Mesendoderm (in vitro differentiated cells): ENCODE data around the gene RFXANK.

ENCODE experiments used
- DNase-seq: peaks from one replicate; pipeline ENCODE4 v3.0.0; 2013
- H2AK5ac ChIP-seq: 2 replicates; pipeline ENCODE4 v1.6.1; 2013; ENCODE audit warnings: low read length, inconsistent platforms
- H2BK120ac ChIP-seq: 2 replicates; pipeline ENCODE4 v1.6.1; 2013; ENCODE audit warnings: low read depth, mild to moderate bottlenecking, low read length, moderate library complexity, mixed read lengths
- H2BK15ac ChIP-seq: replicated peaks from 2 replicates; pipeline ENCODE4 v1.6.1; 2013; ENCODE audit warnings: low read depth, mild to moderate bottlenecking, moderate library complexity
- H2BK5ac ChIP-seq: 2 replicates; pipeline ENCODE4 v1.6.1; 2013; ENCODE audit warnings: low read length, inconsistent platforms
- H3K18ac ChIP-seq: 2 replicates; pipeline ENCODE4 v1.6.1; 2013; ENCODE audit warnings: mild to moderate bottlenecking, low read length, mixed read lengths
- H3K23ac ChIP-seq: one replicate; pipeline ENCODE4 v1.6.1; 2013; ENCODE audit warnings: low read length
- H3K27ac ChIP-seq: 2 replicates; pipeline ENCODE4 v1.5.1; 2013; ENCODE audit warnings: low read depth, mild to moderate bottlenecking, inconsistent platforms, low read length, moderate library complexity
- H3K27me3 ChIP-seq: 2 replicates; pipeline ENCODE4 v1.6.1; 2013; ENCODE audit warnings: low read length, control low read depth, mild to moderate bottlenecking, inconsistent platforms; ENCODE audit not compliant: insufficient read depth, poor library complexity
- H3K36me3 ChIP-seq: 2 replicates; pipeline ENCODE4 v1.6.1; 2013; ENCODE audit warnings: low read length, inconsistent platforms; ENCODE audit not compliant: control insufficient read depth, insufficient read depth
- H3K4ac ChIP-seq: one replicate; pipeline ENCODE4 v1.6.1; 2013; ENCODE audit warnings: low read depth, mild to moderate bottlenecking, low read length, moderate library complexity
- H3K4me1 ChIP-seq: 2 replicates; pipeline ENCODE4 v1.6.1; 2013; ENCODE audit warnings: low read depth, low read length, inconsistent platforms; ENCODE audit not compliant: control insufficient read depth
- H3K4me2 ChIP-seq: 2 replicates; pipeline ENCODE4 v1.6.1; 2013; ENCODE audit warnings: low read length
- H3K4me3 ChIP-seq: 2 replicates; pipeline ENCODE4 v1.5.1; 2013; ENCODE audit warnings: mild to moderate bottlenecking, low read length
- H3K56ac ChIP-seq: one replicate; pipeline ENCODE4 v1.6.1; 2013; ENCODE audit warnings: low read length
- H3K79me1 ChIP-seq: 2 replicates; pipeline ENCODE4 v1.6.1; 2013; ENCODE audit warnings: low read length, inconsistent platforms
- H3K79me2 ChIP-seq: 2 replicates; pipeline ENCODE4 v1.6.1; 2013; ENCODE audit warnings: mild to moderate bottlenecking, low read length; ENCODE audit not compliant: control insufficient read depth, insufficient read depth
- H3K9ac ChIP-seq: 2 replicates; pipeline ENCODE4 v1.6.1; 2013; ENCODE audit warnings: low read length, inconsistent platforms
- H4K5ac ChIP-seq: one replicate; pipeline ENCODE4 v1.6.1; 2013; ENCODE audit warnings: low read length
- H4K8ac ChIP-seq: one replicate; pipeline ENCODE4 v1.6.1; 2013; ENCODE audit warnings: low read depth, mild to moderate bottlenecking, control low read depth, low read length, moderate library complexity
- WGBS: extraction: QIAGEN DNeasy Blood & Tissue Kit; methylation state at CpG from one replicate; pipeline ENCODE4 v1.1.7; 2013; ENCODE audit warnings: low lambda C conversion rate, missing lambda C conversion rate; ENCODE audit not compliant: insufficient coverage; ENCODE audit errors: extremely low coverage; 5-methylcytosine and 5-hydroxymethylcytosine counted together

Gene RFXANK

GRCh38 chr19:19212916-19213315, 20.9 kb downstream of the RFXANK start:
- H3K56ac ChIP-seq = no peak overlapping the region
- no peak for DNase-seq
- H2BK15ac ChIP-seq = no peak overlapping the region
- H4K5ac ChIP-seq = no peak overlapping the region
- H3K36me3 ChIP-seq = no peaks in the 10 kb centered on the region
- H3K79me1 ChIP-seq = no peaks in the 10 kb centered on the region
- no CpG with 5 or more reads among the region's 7 CpGs for WGBS
- H2BK120ac ChIP-seq = no peak overlapping the region
- no peak overlapping the region for H3K18ac ChIP-seq
- no peak overlapping the region for H2AK5ac ChIP-seq
- no peak overlapping the region for H4K8ac ChIP-seq
- H3K27me3 ChIP-seq = peaks cover 10% of the 10 kb centered on the region
- H3K79me2 ChIP-seq = no peaks in the 10 kb centered on the region
- H2BK5ac ChIP-seq = no peak overlapping the region
- no peak overlapping the region for H3K4me3 ChIP-seq
- H3K9ac ChIP-seq = no peak overlapping the region
- no peak overlapping the region for H3K4me2 ChIP-seq
- H3K27ac ChIP-seq = no peak overlapping the region
- no peaks in the 10 kb centered on the region for H3K4me1 ChIP-seq
- H3K23ac ChIP-seq = no peak overlapping the region
- H3K4ac ChIP-seq = no peak overlapping the region

GRCh38 chr19:19213426-19214158, 21.5 kb downstream of the RFXANK start:
- peaks cover 10% of the 10 kb centered on the region for H3K27me3 ChIP-seq

DNA sequence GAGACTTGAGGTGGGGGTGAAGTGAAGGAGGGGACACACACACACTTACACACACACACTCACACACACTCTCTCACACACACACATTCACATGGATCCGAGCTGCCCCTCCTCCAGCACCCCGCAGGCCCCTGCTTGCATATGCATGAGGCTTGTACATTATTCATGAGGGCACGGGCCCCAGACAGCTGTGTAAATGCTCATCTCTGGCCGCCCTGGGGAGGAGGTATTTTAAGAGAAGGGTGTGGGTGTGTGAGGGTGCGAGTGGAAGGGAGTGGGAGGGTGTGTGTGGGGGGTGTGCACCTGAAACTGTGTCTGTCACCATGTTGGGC, 22.1 kb downstream of the RFXANK start:
- no peaks in the 10 kb centered on the region for H3K79me2 ChIP-seq
- H3K4me3 ChIP-seq = no peak overlapping the region
- WGBS = no CpG with 5 or more reads among the region's 5 CpGs
- H3K9ac ChIP-seq = no peak overlapping the region
- no peak overlapping the region for H3K18ac ChIP-seq
- H3K27ac ChIP-seq = no peak overlapping the region
- H3K56ac ChIP-seq = no peak overlapping the region
- no peak overlapping the region for H2BK120ac ChIP-seq
- no peak overlapping the region for H3K4ac ChIP-seq
- no peak overlapping the region for H4K8ac ChIP-seq
- H3K36me3 ChIP-seq = no peaks in the 10 kb centered on the region
- H2BK5ac ChIP-seq = no peak overlapping the region
- H3K79me1 ChIP-seq = no peaks in the 10 kb centered on the region
- no peak overlapping the region for H3K23ac ChIP-seq
- no peak for DNase-seq
- H2AK5ac ChIP-seq = no peak overlapping the region
- no peaks in the 10 kb centered on the region for H3K4me1 ChIP-seq
- H4K5ac ChIP-seq = no peak overlapping the region
- no peak overlapping the region for H2BK15ac ChIP-seq
- peaks cover 10% of the 10 kb centered on the region for H3K27me3 ChIP-seq
- H3K4me2 ChIP-seq = no peak overlapping the region

More at GRCh38 chr19:19213426-19214158, 21.5 kb downstream of the RFXANK start:
- Histone ChIP-seq H3K4me3 (no peak overlapping the region), H3K9ac (no peak overlapping the region), H4K5ac (no peak overlapping the region), H3K56ac (no peak overlapping the region), H2BK5ac (no peak overlapping the region), H3K23ac (no peak overlapping the region), H3K4me2 (no peak overlapping the region), H3K36me3 (no peaks in the 10 kb centered on the region), H4K8ac (no peak overlapping the region), H3K18ac (no peak overlapping the region), H3K27ac (no peak overlapping the region), H3K4me1 (no peaks in the 10 kb centered on the region), H2AK5ac (no peak overlapping the region), H2BK15ac (no peak overlapping the region), H3K79me1 (no peaks in the 10 kb centered on the region), H3K4ac (no peak overlapping the region), H2BK120ac (no peak overlapping the region), H3K79me2 (no peaks in the 10 kb centered on the region)
- WGBS = no CpG with 5 or more reads among the region's 21 CpGs
- DNase-seq = no peak

GRCh38 chr19:19214892-19215291, 22.8 kb downstream of the RFXANK start:
- H2BK120ac ChIP-seq = no peak overlapping the region
- WGBS = no CpG with 5 or more reads among the region's 8 CpGs
- DNase-seq = peak; percentile 83

GRCh38 chr19:19215792-19216191, 23.7 kb downstream of the RFXANK start:
- H2AK5ac ChIP-seq = no peak overlapping the region
- H3K4me1 ChIP-seq = no peaks in the 10 kb centered on the region
- no peak overlapping the region for H2BK120ac ChIP-seq
- no peaks in the 10 kb centered on the region for H3K79me1 ChIP-seq
- H3K18ac ChIP-seq = no peak overlapping the region
- H3K23ac ChIP-seq = no peak overlapping the region
- H3K4me3 ChIP-seq = no peak overlapping the region
- H3K9ac ChIP-seq = no peak overlapping the region
- no peak for DNase-seq
- H3K79me2 ChIP-seq = no peaks in the 10 kb centered on the region
- H3K4ac ChIP-seq = no peak overlapping the region
- no peaks in the 10 kb centered on the region for H3K36me3 ChIP-seq
- H2BK5ac ChIP-seq = no peak overlapping the region
- H4K5ac ChIP-seq = no peak overlapping the region
- no CpG with 5 or more reads among the region's 4 CpGs for WGBS
- peaks cover 10% of the 10 kb centered on the region for H3K27me3 ChIP-seq
- H4K8ac ChIP-seq = no peak overlapping the region
- no peak overlapping the region for H2BK15ac ChIP-seq
- no peak overlapping the region for H3K56ac ChIP-seq
- H3K27ac ChIP-seq = no peak overlapping the region
- H3K4me2 ChIP-seq = no peak overlapping the region

More at GRCh38 chr19:19214892-19215291, 22.8 kb downstream of the RFXANK start:
- Histone ChIP-seq H3K18ac (no peak overlapping the region), H2AK5ac (no peak overlapping the region), H3K23ac (no peak overlapping the region), H3K4me1 (no peaks in the 10 kb centered on the region), H3K27me3 (peaks cover 10% of the 10 kb centered on the region), H3K79me1 (no peaks in the 10 kb centered on the region), H3K36me3 (no peaks in the 10 kb centered on the region), H3K79me2 (no peaks in the 10 kb centered on the region), H4K8ac (no peak overlapping the region), H3K4me3 (no peak overlapping the region), H3K27ac (no peak overlapping the region), H3K4me2 (no peak overlapping the region), H2BK15ac (no peak overlapping the region), H2BK5ac (no peak overlapping the region), H3K56ac (no peak overlapping the region), H4K5ac (no peak overlapping the region), H3K9ac (no peak overlapping the region), H3K4ac (no peak overlapping the region)

- no CpG with 5 or more reads among the region's 4 CpGs for WGBS
- no peak overlapping the region for H2BK120ac ChIP-seq
Measured at GRCh38 chr19:19217099-19217498, 25.0 kb downstream of the RFXANK start.

More at GRCh38 chr19:19217099-19217498, 25.0 kb downstream of the RFXANK start:
- Histone ChIP-seq H3K4me3 (no peak overlapping the region), H3K27ac (no peak overlapping the region), H2AK5ac (no peak overlapping the region), H4K5ac (no peak overlapping the region), H3K56ac (no peak overlapping the region), H3K4ac (no peak overlapping the region), H3K79me2 (no peaks in the 10 kb centered on the region), H3K36me3 (no peaks in the 10 kb centered on the region), H3K27me3 (peaks cover 6% of the 10 kb centered on the region), H4K8ac (no peak overlapping the region), H3K79me1 (no peaks in the 10 kb centered on the region), H3K18ac (no peak overlapping the region), H2BK15ac (no peak overlapping the region), H3K23ac (no peak overlapping the region), H2BK5ac (no peak overlapping the region), H3K4me1 (no peaks in the 10 kb centered on the region), H3K4me2 (no peak overlapping the region), H3K9ac (no peak overlapping the region)
- DNase-seq = peak; percentile 81
